GM19452 (cell line): ENCODE measurements around the gene WDR89.
"Not testable (repeated sequence)": the region's sequence is repeated elsewhere in the genome, so short reads cannot be mapped to it uniquely, and the experiment has no call there.

ENCODE experiments used
- ATAC-seq: cut with Tn5 transposase; IDR thresholded peaks from one replicate; pipeline ENCODE4 v1.9.1; 2021; ENCODE audit not compliant: unreplicated experiment

Gene WDR89

GRCh38 chr14:63598807-63599206 lies 42.9 kb downstream of the WDR89 start:
- ATAC-seq = no peak

GRCh38 chr14:63596998-63597658 lies 44.5 kb downstream of the WDR89 start:
- ATAC-seq = no peak

GRCh38 chr14:63594455-63595372 lies 47.0 kb downstream of the WDR89 start:
- ATAC-seq = no peak

- not testable (repeated sequence) for ATAC-seq
Measured at GRCh38 chr14:63583046-63583445, 58.6 kb downstream of the WDR89 start.

- ATAC-seq = no peak
Measured at GRCh38 chr14:63581491-63581890, 60.2 kb downstream of the WDR89 start.

- no peak for ATAC-seq
Measured at GRCh38 chr14:63578300-63578699, 63.4 kb downstream of the WDR89 start.

GRCh38 chr14:63573581-63573980 lies 68.1 kb downstream of the WDR89 start:
- ATAC-seq = no peak

GRCh38 chr14:63565448-63565847 lies 76.2 kb downstream of the WDR89 start:
- ATAC-seq = no peak

- no peak for ATAC-seq
Measured at GRCh38 chr14:63564318-63564717, 77.4 kb downstream of the WDR89 start.

GRCh38 chr14:63563370-63564026 lies 78.2 kb downstream of the WDR89 start:
- no peak for ATAC-seq

GRCh38 chr14:63562405-63562804 lies 79.3 kb downstream of the WDR89 start:
- no peak for ATAC-seq

GRCh38 chr14:63555572-63555971 lies 86.1 kb downstream of the WDR89 start:
- no peak for ATAC-seq

- no peak for ATAC-seq
Measured at GRCh38 chr14:63551332-63551731, 90.3 kb downstream of the WDR89 start.

GRCh38 chr14:63547798-63548335 lies 93.8 kb downstream of the WDR89 start:
- no peak for ATAC-seq
